Duodenal mucosa (tissue), 2 donors: ENCODE data around the gene PDILT.
A peak's percentile ranks its signal among the peaks of the same experiment; 100 is the strongest.

Experiments
- H3K27ac ChIP-seq: one replicate; pipeline ENCODE4 v1.7.0; 2013; ENCODE audit warnings: low read depth, low read length
- H3K27me3 ChIP-seq, 2 donors: one replicate each; pipeline ENCODE4 v1.7.0; 2013; ENCODE audit warnings: low read length in 2 of 2, control low read depth in 1 of 2; ENCODE audit not compliant: insufficient read depth in 2 of 2, control insufficient read depth in 1 of 2
- H3K36me3 ChIP-seq, 2 donors: one replicate each; pipeline ENCODE4 v1.7.0; 2013; ENCODE audit warnings: low read length in 2 of 2, control low read depth in 1 of 2; ENCODE audit not compliant: insufficient read depth in 2 of 2, control insufficient read depth in 1 of 2
- H3K4me1 ChIP-seq, 2 donors: one replicate each; pipeline ENCODE4 v1.7.0; 2013; ENCODE audit warnings: low read length in 2 of 2, control low read depth in 1 of 2; ENCODE audit not compliant: insufficient read depth in 2 of 2, control insufficient read depth in 1 of 2
- H3K4me3 ChIP-seq, 2 donors: one replicate each; pipeline ENCODE4 v1.7.0; 2013; ENCODE audit warnings: low read length in 2 of 2, low read depth in 1 of 2
- H3K9ac ChIP-seq, 2 donors: one replicate each; pipeline ENCODE4 v1.7.0; 2013; ENCODE audit warnings: low read length in 2 of 2, low read depth in 1 of 2
- H3K9me3 ChIP-seq, 2 donors: one replicate each; pipeline ENCODE4 v1.7.0; 2013; ENCODE audit warnings: low read length in 2 of 2, control low read depth in 1 of 2; ENCODE audit not compliant: control insufficient read depth in 1 of 2

Gene PDILT

GRCh38 chr16:20409398-20410120 lies 5.0 kb upstream of the PDILT start, which contains the start of gene ACSM5:
Gene ACSM5 (plus strand): TSS chr16:20409534. CDS start chr16:20411485, 1,951 bp downstream.
- Histone ChIP-seq H3K4me3 (no peak within 1 kb of the TSS), H3K27ac (peak within 1 kb of the TSS; percentile 20), H3K36me3 (no peaks in the 10 kb centered on the region), H3K9me3 (no peaks in the 10 kb centered on the region), H3K9ac (no peak within 1 kb of the TSS), H3K27me3 (no peaks in the 10 kb centered on the region), H3K4me1 (no peaks in the 10 kb centered on the region)

GRCh38 chr16:20402651-20403050 lies 1.9 kb downstream of the PDILT start:
- no peaks in the 10 kb centered on the region for H3K27me3 ChIP-seq
- no peaks in the 10 kb centered on the region for H3K36me3 ChIP-seq
- no peaks in the 10 kb centered on the region for H3K9me3 ChIP-seq
- no peak overlapping the region for H3K27ac ChIP-seq
- H3K9ac ChIP-seq = no peak overlapping the region
- H3K4me3 ChIP-seq = no peak overlapping the region
- H3K4me1 ChIP-seq = peaks cover 0 to 3% of the 10 kb centered on the region in 2 donors

- Histone ChIP-seq H3K36me3 (no peaks in the 10 kb centered on the region), H3K9ac (no peak overlapping the region), H3K4me1 (peaks cover 0 to 3% of the 10 kb centered on the region in 2 donors), H3K27me3 (no peaks in the 10 kb centered on the region), H3K27ac (no peak overlapping the region), H3K9me3 (no peaks in the 10 kb centered on the region), H3K4me3 (no peak overlapping the region)
Observed at GRCh38 chr16:20401475-20402016, 3.0 kb downstream of the PDILT start.

- no peaks in the 10 kb centered on the region for H3K36me3 ChIP-seq
- no peaks in the 10 kb centered on the region for H3K9me3 ChIP-seq
- H3K4me1 ChIP-seq = peaks cover 0 to 3% of the 10 kb centered on the region in 2 donors
- no peak overlapping the region for H3K9ac ChIP-seq
- H3K4me3 ChIP-seq = no peak overlapping the region
- H3K27me3 ChIP-seq = no peaks in the 10 kb centered on the region
- no peak overlapping the region for H3K27ac ChIP-seq
Observed at GRCh38 chr16:20401066-20401465, 3.5 kb downstream of the PDILT start.

- Histone ChIP-seq H3K9ac (no peak overlapping the region), H3K36me3 (no peaks in the 10 kb centered on the region), H3K4me3 (no peak overlapping the region), H3K9me3 (no peaks in the 10 kb centered on the region), H3K27ac (no peak overlapping the region), H3K4me1 (peaks cover 3 to 8% of the 10 kb centered on the region in 2 donors), H3K27me3 (no peaks in the 10 kb centered on the region)
Observed at GRCh38 chr16:20399185-20399584, 5.4 kb downstream of the PDILT start.

- H3K4me3 ChIP-seq = no peak overlapping the region
- no peaks in the 10 kb centered on the region for H3K9me3 ChIP-seq
- no peak overlapping the region for H3K27ac ChIP-seq
- no peaks in the 10 kb centered on the region for H3K27me3 ChIP-seq
- peaks cover 6 to 11% of the 10 kb centered on the region in 2 donors for H3K4me1 ChIP-seq
- no peaks in the 10 kb centered on the region for H3K36me3 ChIP-seq
- H3K9ac ChIP-seq = no peak overlapping the region
Observed at GRCh38 chr16:20398603-20399002, 5.9 kb downstream of the PDILT start.

- Histone ChIP-seq H3K4me1 (peaks cover 6 to 11% of the 10 kb centered on the region in 2 donors), H3K9ac (no peak overlapping the region), H3K4me3 (no peak overlapping the region), H3K36me3 (no peaks in the 10 kb centered on the region), H3K27me3 (no peaks in the 10 kb centered on the region), H3K9me3 (no peaks in the 10 kb centered on the region), H3K27ac (no peak overlapping the region)
Observed at GRCh38 chr16:20397468-20398074, 7.0 kb downstream of the PDILT start.

- H3K4me1 ChIP-seq = peaks cover 6 to 11% of the 10 kb centered on the region in 2 donors
Observed at GRCh38 chr16:20396846-20397467, 7.6 kb downstream of the PDILT start.

GRCh38 chr16:20395946-20396345 lies 8.6 kb downstream of the PDILT start:
- Histone ChIP-seq H3K9me3 (no peaks in the 10 kb centered on the region), H3K27me3 (no peaks in the 10 kb centered on the region), H3K4me3 (no peak overlapping the region), H3K36me3 (no peaks in the 10 kb centered on the region), H3K9ac (no peak overlapping the region), H3K27ac (no peak overlapping the region), H3K4me1 (peaks cover 6 to 9% of the 10 kb centered on the region in 2 donors)

More at GRCh38 chr16:20396846-20397467, 7.6 kb downstream of the PDILT start:
- Histone ChIP-seq H3K9ac (no peak overlapping the region), H3K27ac (no peak overlapping the region), H3K36me3 (no peaks in the 10 kb centered on the region), H3K27me3 (no peaks in the 10 kb centered on the region), H3K9me3 (no peaks in the 10 kb centered on the region), H3K4me3 (no peak overlapping the region)
